Hepatocyte (in vitro differentiated cells): ENCODE measurements around the gene IL17RC. TPM values are rescaled to one million over a fixed set of nuclear protein-coding genes. Genes with fewer than 3 reads are reported as not detected.
A peak's percentile ranks its signal among the peaks of the same experiment; 100 is the strongest.
"Not testable (repeated sequence)": the region's sequence is repeated elsewhere in the genome, so short reads cannot be mapped to it uniquely, and the experiment has no call there.

ENCODE experiments used
- DNase-seq: peaks from one replicate; pipeline ENCODE4 v3.0.0-alpha.2; 2016; ENCODE audit warnings: low spot score
- H2AFZ ChIP-seq: fragments of 200-600 bp; sonication (generic); 2 replicates; pipeline ENCODE4 v1.6.0; 2016; ENCODE audit warnings: antibody characterized with exemption, mild to moderate bottlenecking
- H3K27ac ChIP-seq: fragments of 200-600 bp; sonication (generic); 2 replicates; pipeline ENCODE4 v1.5.1; 2016; ENCODE audit warnings: mild to moderate bottlenecking
- H3K27me3 ChIP-seq: fragments of 200-600 bp; sonication (generic); 2 replicates; pipeline ENCODE4 v1.6.1; 2016
- H3K36me3 ChIP-seq: fragments of 200-600 bp; sonication (generic); replicated peaks from 2 replicates; pipeline ENCODE4 v1.5.1; 2016; ENCODE audit warnings: low read depth; ENCODE audit not compliant: insufficient read depth
- H3K4me1 ChIP-seq: fragments of 200-600 bp; sonication (generic); 2 replicates; pipeline ENCODE4 v1.5.1; 2016; ENCODE audit warnings: mild to moderate bottlenecking, moderate library complexity; ENCODE audit not compliant: insufficient read depth
- H3K4me2 ChIP-seq: fragments of 200-600 bp; sonication (generic); 2 replicates; pipeline ENCODE4 v1.6.0; 2016
- H3K4me3 ChIP-seq: fragments of 200-600 bp; sonication (generic); 2 replicates; pipeline ENCODE4 v1.5.1; 2016; ENCODE audit warnings: mild to moderate bottlenecking
- H3K79me2 ChIP-seq: fragments of 200-600 bp; sonication (generic); 2 replicates; pipeline ENCODE4 v1.6.0; 2017; ENCODE audit warnings: mild to moderate bottlenecking
- H3K9me2 ChIP-seq: fragments of 200-600 bp; sonication (generic); replicated peaks from 2 replicates; pipeline ENCODE4 v1.6.0; 2017; ENCODE audit warnings: mild to moderate bottlenecking; ENCODE audit not compliant: insufficient read depth
- H3K9me3 ChIP-seq: fragments of 200-600 bp; sonication (generic); 2 replicates; pipeline ENCODE4 v1.5.1; 2016; ENCODE audit warnings: low read depth, mild to moderate bottlenecking
- H4K20me1 ChIP-seq: fragments of 200-600 bp; sonication (generic); 2 replicates; pipeline ENCODE4 v1.6.0; 2016; ENCODE audit warnings: mild to moderate bottlenecking; ENCODE audit not compliant: insufficient read depth, poor library complexity, severe bottlenecking
- CTCF ChIP-seq: fragments of 200-600 bp; sonication (generic); IDR thresholded peaks from 2 replicates; pipeline ENCODE4 v1.5.1; 2016; ENCODE audit warnings: antibody characterized with exemption, mild to moderate bottlenecking; ENCODE audit not compliant: poor library complexity
- EZH2 ChIP-seq: fragments of 200-600 bp; sonication (generic); IDR thresholded peaks from 2 replicates; pipeline ENCODE4 v1.6.1; 2016; ENCODE audit warnings: antibody characterized with exemption, mild to moderate bottlenecking, borderline replicate concordance
- EZH2phosphoT487 ChIP-seq: fragments of 200-600 bp; sonication (generic); IDR thresholded peaks from one replicate; pipeline ENCODE4 v1.6.1; 2018; ENCODE audit warnings: antibody characterized with exemption, mild to moderate bottlenecking, low read depth, moderate library complexity; ENCODE audit not compliant: unreplicated experiment, severe bottlenecking
- WGBS: methylation state at CpG from one replicate; pipeline ENCODE4 v1.1.6; 2016; ENCODE audit warnings: low lambda C conversion rate; ENCODE audit errors: missing lambda C conversion rate; 5-methylcytosine and 5-hydroxymethylcytosine counted together
- polyA plus RNA-seq: library from polyadenylated mRNA; unstranded; fragments of >200 nt; fragmentation: Nextera tagmentation; extraction: Ambion mirVana; gene quantifications from 2 replicates; pipeline ENCODE4 v1.2.1, GENCODE V29; 2016
- total RNA-seq: library from RNA; depleted of rRNA; stranded (reverse); fragments of >200 nt; gene quantifications from 2 replicates; pipeline ENCODE4 v1.2.3, GENCODE V29; 2014

Gene IL17RC
- total and polyA plus RNA-seq, 2 experiments from 2014 or later = 27.3 to 47.8 TPM

GRCh38 chr3:9890249-9891071 lies 26.4 kb upstream of the IL17RC start, which contains the start of gene JAGN1:
Gene JAGN1, plus strand, starts transcription at chr3:9890610. Its CDS starts 113 bp downstream, at chr3:9890723.
- H3K27ac ChIP-seq = peak within 1 kb of the TSS; percentile 97
- under 1% methylated on average over 46 of the region's 62 CpGs for WGBS
- no peaks in the 10 kb centered on the region for H3K36me3 ChIP-seq
- H3K27me3 ChIP-seq = no peaks in the 10 kb centered on the region
- peaks cover 43% of the 10 kb centered on the region for H3K79me2 ChIP-seq
- peak within 1 kb of the TSS; percentile 89 for H3K4me2 ChIP-seq
- H3K4me3 ChIP-seq = peak within 1 kb of the TSS; percentile 96
- peak within 1 kb of the TSS; percentile 84 for H2AFZ ChIP-seq
- peaks cover 5% of the 10 kb centered on the region for H3K4me1 ChIP-seq
- H3K9me2 ChIP-seq = no peaks in the 10 kb centered on the region
- peak; percentile 94 for DNase-seq
- H3K9me3 ChIP-seq = no peaks in the 10 kb centered on the region
- no peak for TF ChIP-seq EZH2phosphoT487
- no peak for TF ChIP-seq CTCF
- TF ChIP-seq EZH2 = no peak
- H4K20me1 ChIP-seq = no peaks in the 10 kb centered on the region

- peak overlapping the region; percentile 97 for H3K27ac ChIP-seq
- H3K4me3 ChIP-seq = peak overlapping the region; percentile 96
- H3K79me2 ChIP-seq = peaks cover 50% of the 10 kb centered on the region
- no peaks in the 10 kb centered on the region for H3K27me3 ChIP-seq
- no peaks in the 10 kb centered on the region for H3K36me3 ChIP-seq
- no peaks in the 10 kb centered on the region for H4K20me1 ChIP-seq
- WGBS = 16% methylated on average over 12 of the region's 12 CpGs
- H3K9me2 ChIP-seq = no peaks in the 10 kb centered on the region
- DNase-seq = no peak
- H3K4me1 ChIP-seq = peaks cover 5% of the 10 kb centered on the region
- TF ChIP-seq EZH2 (no peak), CTCF (no peak), EZH2phosphoT487 (no peak)
- peak overlapping the region; percentile 89 for H3K4me2 ChIP-seq
- no peaks in the 10 kb centered on the region for H3K9me3 ChIP-seq
- H2AFZ ChIP-seq = peak overlapping the region; percentile 84
Measured at GRCh38 chr3:9891072-9891622, 25.8 kb upstream of the IL17RC start.

GRCh38 chr3:9893739-9894138 lies 23.2 kb upstream of the IL17RC start:
- Histone ChIP-seq H3K79me2 (peaks cover 52% of the 10 kb centered on the region), H2AFZ (no peak overlapping the region), H3K36me3 (no peaks in the 10 kb centered on the region), H3K4me1 (peaks cover 24% of the 10 kb centered on the region), H3K4me2 (no peak overlapping the region), H3K27ac (no peak overlapping the region), H3K9me3 (no peaks in the 10 kb centered on the region), H3K4me3 (no peak overlapping the region), H4K20me1 (no peaks in the 10 kb centered on the region), H3K27me3 (no peaks in the 10 kb centered on the region), H3K9me2 (no peaks in the 10 kb centered on the region)
- WGBS = 85% methylated on average over 1 of the region's 1 CpG
- TF ChIP-seq EZH2phosphoT487 = no peak
- no peak for TF ChIP-seq EZH2
- no peak for TF ChIP-seq CTCF
- no peak for DNase-seq

- H4K20me1 ChIP-seq, H3K4me3 ChIP-seq, H3K9me3 ChIP-seq, DNase-seq, H3K36me3 ChIP-seq, H2AFZ ChIP-seq, H3K27me3 ChIP-seq, H3K9me2 ChIP-seq, H3K4me2 ChIP-seq: not testable (repeated sequence)
- H3K27ac ChIP-seq = peak overlapping the region; percentile 94
- peaks cover 28% of the 10 kb centered on the region for H3K4me1 ChIP-seq
- H3K79me2 ChIP-seq = peaks cover 49% of the 10 kb centered on the region
- 95% methylated on average over 3 of the region's 3 CpGs for WGBS
Measured at GRCh38 chr3:9895715-9896114, 21.2 kb upstream of the IL17RC start.

GRCh38 chr3:9896755-9897407 lies 20.0 kb upstream of the IL17RC start:
- H3K9me3 ChIP-seq, H4K20me1 ChIP-seq, H3K9me2 ChIP-seq, H3K4me3 ChIP-seq, H2AFZ ChIP-seq, H3K27me3 ChIP-seq, H3K36me3 ChIP-seq, DNase-seq: not testable (repeated sequence)
- H3K4me1 ChIP-seq = peaks cover 33% of the 10 kb centered on the region
- peak overlapping the region; percentile 50 for H3K4me2 ChIP-seq
- peak overlapping the region; percentile 94 for H3K27ac ChIP-seq
- WGBS = 91% methylated on average over 10 of the region's 10 CpGs
- H3K79me2 ChIP-seq = peaks cover 38% of the 10 kb centered on the region
